Stimulated activated CD4-positive, alpha-beta T cell treated with anti-CD3 and anti-CD28 coated beads, Interleukin-15, amount 100 ng/mL, for 48 hours (primary cell): ENCODE results near the gene MRS2.
"Not testable (repeated sequence)": the region's sequence is repeated elsewhere in the genome, so short reads cannot be mapped to it uniquely, and the experiment has no call there.

ENCODE experiments used
- DNase-seq, 2 donors: peaks; one replicate each; pipeline ENCODE4 v3.0.0-alpha.2; 2020; ENCODE audit warnings: low read depth in 2 of 2

Gene MRS2

GRCh38 chr6:24387818-24388217, 14.9 kb upstream of the MRS2 start:
- no peak for DNase-seq

GRCh38 chr6:24391208-24391607, 11.5 kb upstream of the MRS2 start:
- no peak for DNase-seq

GRCh38 chr6:24391756-24392405, 10.9 kb upstream of the MRS2 start:
- DNase-seq = no peak

GRCh38 chr6:24394061-24394779, 8.5 kb upstream of the MRS2 start:
- no peak for DNase-seq

GRCh38 chr6:24394780-24395437, 7.8 kb upstream of the MRS2 start:
- DNase-seq = no peak

- DNase-seq = no peak
Measured at GRCh38 chr6:24396824-24397223, 5.9 kb upstream of the MRS2 start.

GRCh38 chr6:24397631-24398030, 5.1 kb upstream of the MRS2 start:
- no peak for DNase-seq

GRCh38 chr6:24400045-24401039, 2.4 kb upstream of the MRS2 start:
- DNase-seq = not testable (repeated sequence)

- DNase-seq = no peak
Measured at GRCh38 chr6:24401458-24401857, 1.3 kb upstream of the MRS2 start.

- no peak for DNase-seq
Measured at GRCh38 chr6:24403501-24403824, 727 bp downstream of the MRS2 start.

- DNase-seq = no peak
Measured at GRCh38 chr6:24405262-24405661, 2.5 kb downstream of the MRS2 start.

- no peak for DNase-seq
Measured at GRCh38 chr6:24408719-24409410, 6.1 kb downstream of the MRS2 start.

GRCh38 chr6:24410622-24411021, 7.9 kb downstream of the MRS2 start:
- DNase-seq = no peak

- DNase-seq = no peak
Measured at GRCh38 chr6:24412294-24412693, 9.6 kb downstream of the MRS2 start.

GRCh38 chr6:24414531-24414930, 11.8 kb downstream of the MRS2 start:
- DNase-seq = not testable (repeated sequence)

- DNase-seq = no peak
Measured at GRCh38 chr6:24415753-24416152, 13.0 kb downstream of the MRS2 start.

GRCh38 chr6:24419526-24419925, 16.8 kb downstream of the MRS2 start:
- DNase-seq = no peak

GRCh38 chr6:24425091-24425490, 22.4 kb downstream of the MRS2 start:
- DNase-seq = no peak

GRCh38 chr6:24426729-24427446, 24.2 kb downstream of the MRS2 start:
- DNase-seq = no peak

- DNase-seq = no peak
Measured at GRCh38 chr6:24428615-24429014, 25.9 kb downstream of the MRS2 start.

GRCh38 chr6:24429146-24429545, 26.4 kb downstream of the MRS2 start:
- DNase-seq = no peak
